IPS-NIHi11 (cell line): ENCODE results near the gene HIVEP3.

Experiments
- DNase-seq: peaks from one replicate; pipeline ENCODE4 v3.0.0; 2012; ENCODE audit warnings: mixed read lengths, low spot score

The HIVEP3 gene

GRCh38 chr1:41513383-41513735 is 405.4 kb downstream of the HIVEP3 start:
- peak; percentile 86 for DNase-seq

DNA sequence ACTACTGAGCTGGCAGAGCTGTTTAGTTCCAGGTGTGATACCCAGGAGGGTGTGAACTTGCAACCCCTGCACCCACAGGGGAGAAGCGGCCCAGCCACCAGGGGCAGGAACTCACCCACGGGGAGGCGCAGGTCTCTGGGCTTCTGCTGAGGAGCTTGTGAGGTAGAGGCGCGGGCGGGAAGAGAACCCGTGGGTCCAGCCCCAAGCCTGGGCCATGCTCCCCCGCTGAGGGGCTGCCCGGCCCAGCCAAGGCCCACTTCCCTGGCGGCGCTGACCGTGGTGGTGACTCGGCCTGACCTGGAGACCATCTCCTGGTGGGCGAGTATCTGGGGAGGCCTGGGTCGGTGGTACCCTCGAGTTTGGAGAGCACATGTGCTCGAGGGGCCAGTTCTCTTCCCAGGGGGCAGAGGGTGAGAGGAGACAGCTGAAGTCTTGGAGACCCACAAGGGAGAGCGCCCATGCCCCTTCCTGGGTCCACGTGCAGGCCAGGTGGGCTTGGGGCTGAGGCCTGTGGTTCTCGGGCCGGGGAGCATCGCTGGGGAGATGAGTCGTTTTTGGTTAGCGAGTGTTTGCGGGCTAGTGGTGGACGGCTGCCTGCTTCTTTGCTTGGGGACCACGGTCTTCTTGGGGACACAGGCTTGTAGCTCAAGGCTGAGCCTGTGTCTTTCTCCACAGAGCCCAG is 405.9 kb downstream of the HIVEP3 start:
- no peak for DNase-seq

DNA sequence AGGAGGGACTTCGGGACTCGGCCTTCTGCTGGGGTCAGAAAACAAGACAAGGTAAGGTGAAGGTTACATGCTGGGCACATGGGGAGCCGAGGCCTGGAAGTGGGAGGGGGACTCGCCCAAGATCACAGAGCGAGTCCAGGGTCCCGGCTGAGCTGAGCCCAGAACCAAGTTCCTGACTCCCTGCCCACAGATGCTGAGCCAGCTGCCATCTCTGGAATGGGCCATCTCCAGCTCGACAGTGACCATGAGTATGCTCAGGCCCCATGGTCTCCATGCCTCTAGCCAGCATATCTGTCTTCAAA is 407.5 kb downstream of the HIVEP3 start:
- DNase-seq, result no peak

DNA sequence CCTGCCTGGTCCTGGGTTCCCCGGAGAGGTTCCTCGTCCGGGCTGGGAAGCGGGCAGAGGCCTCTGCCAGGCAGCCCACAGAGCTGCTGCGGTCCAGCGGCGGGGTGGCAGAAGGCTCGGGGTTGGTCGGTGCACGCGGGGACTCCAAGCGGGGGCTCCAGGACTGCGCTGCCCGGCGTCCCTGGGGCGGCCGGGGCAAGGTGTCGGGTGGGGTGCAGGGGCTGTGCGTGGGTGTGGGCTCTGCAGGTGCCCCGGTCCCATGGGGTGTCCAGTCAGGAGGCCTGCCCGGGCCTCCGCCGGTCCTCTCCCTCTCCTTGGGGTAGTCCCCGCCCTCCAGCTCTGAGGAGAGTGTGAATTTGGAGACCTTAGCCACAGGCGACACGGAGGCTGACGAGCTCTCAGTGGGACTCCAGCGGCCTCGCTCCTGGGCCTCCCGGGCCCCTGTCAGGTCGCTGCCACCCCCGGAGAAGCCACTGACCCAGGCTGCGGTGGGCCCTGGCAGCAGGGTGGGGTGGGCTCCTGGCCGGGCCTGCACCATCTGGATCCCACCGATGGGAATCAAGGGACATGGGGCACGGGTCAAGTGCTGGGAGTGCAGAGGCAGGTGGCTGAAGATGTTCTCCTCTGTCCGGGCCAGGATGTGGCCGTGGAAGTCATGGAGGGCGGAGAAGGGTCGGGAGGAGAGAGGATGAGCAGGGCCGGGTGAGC is 408.0 kb downstream of the HIVEP3 start:
- no peak for DNase-seq

DNA sequence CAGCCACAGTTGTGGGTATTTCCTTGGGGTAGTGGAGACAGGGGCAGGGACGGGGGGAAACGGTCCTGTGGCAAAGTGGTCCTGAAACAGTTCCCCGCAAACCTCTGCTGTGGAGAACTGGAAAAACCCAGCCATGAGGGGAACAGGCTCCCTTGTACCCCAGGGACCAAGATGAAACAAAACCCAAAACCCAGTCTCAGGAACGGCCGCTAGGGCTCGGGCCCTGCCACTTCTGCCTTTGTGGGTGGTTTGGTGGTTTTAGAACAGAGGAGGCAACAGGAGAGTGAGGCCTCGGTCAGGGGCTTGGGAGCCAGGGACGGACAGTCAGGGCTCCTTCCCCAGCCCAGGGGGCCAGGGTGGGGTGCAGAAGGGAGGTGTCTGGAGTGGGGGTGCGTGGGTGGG is 409.5 kb downstream of the HIVEP3 start:
- DNase-seq, result no peak

DNA sequence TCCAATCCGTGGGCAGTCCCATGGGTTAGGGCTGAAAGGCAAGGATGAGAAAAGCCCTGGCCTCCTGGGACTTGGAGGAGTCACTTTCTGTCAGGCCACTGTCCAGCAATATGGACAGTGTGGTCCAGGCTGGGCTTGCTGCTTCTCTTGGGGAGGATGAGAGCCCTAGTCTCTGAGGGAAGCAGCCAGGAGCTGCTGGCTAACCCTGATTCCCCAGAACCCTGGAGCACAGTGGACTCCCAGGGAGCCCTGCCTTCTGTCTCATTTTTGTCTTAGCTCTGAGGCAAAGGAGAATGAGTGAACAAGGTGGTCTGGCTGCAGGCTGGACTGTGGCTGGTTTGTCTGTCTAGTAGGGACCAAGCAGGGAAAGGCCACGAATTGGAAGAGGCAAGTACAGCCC is 410.4 kb downstream of the HIVEP3 start:
- DNase-seq, result no peak

GRCh38 chr1:41507836-41508235 is 410.9 kb downstream of the HIVEP3 start:
- DNase-seq, result no peak

- DNase-seq, result no peak
Measured at GRCh38 chr1:41507110-41507720, 411.5 kb downstream of the HIVEP3 start.

- no peak for DNase-seq
Measured at GRCh38 chr1:41504114-41505035, 414.3 kb downstream of the HIVEP3 start.

DNA sequence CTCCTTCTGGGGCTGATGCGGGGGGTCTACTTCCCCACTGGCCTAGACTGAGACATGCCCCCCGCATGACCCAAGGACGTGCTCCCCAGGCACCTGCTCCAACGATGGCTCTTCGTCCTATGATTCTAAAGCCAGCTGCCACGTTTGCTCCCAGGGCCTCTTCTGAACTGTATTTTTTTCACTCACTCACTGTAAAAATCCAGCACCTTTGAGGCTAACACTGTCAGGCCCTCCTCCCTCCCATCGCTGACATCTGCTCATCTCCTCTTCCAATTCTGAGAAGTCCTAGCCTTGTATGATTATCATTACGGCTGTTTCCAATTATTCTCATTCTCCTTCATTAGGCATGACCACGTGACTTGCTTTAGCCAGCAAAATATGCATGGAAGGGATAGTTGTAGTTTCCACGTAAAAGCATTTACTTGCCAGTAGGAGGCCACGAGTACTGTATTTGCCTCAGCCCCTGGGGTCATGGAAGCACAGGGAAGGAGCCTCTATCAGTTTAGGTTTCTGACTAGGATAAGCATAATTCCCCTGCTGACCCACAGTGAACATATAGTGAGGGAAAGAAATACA is 415.1 kb downstream of the HIVEP3 start:
- no peak for DNase-seq

GRCh38 chr1:41502912-41503311 is 415.8 kb downstream of the HIVEP3 start:
- no peak for DNase-seq

DNA sequence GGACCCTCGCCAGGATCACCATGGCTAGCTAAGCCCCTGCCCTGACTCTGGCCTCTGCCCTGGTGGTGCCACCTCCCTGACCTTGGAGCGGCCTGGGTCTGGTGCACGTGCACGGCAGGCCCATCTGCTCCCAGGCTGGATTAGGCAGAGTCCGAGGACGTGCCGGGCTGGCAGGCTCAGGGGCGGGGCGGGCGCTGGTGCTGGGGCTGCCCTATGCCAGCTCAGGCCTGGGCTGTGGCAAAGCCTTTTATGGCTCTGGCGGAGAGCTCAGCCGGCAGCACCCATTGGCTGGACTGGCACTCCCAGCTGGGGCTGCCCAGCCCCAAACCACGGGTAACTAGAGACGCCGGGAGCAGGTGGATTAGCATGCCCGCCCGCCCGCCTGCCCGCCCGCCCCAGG is 417.1 kb downstream of the HIVEP3 start:
- peak; percentile 63 for DNase-seq

- DNase-seq, result no peak
Measured at GRCh38 chr1:41500781-41501518, 417.8 kb downstream of the HIVEP3 start.

- no peak for DNase-seq
Measured at GRCh38 chr1:41500378-41500777, 418.3 kb downstream of the HIVEP3 start.

- DNase-seq, result no peak
Measured at GRCh38 chr1:41499591-41499990, 419.1 kb downstream of the HIVEP3 start.

- no peak for DNase-seq
Measured at GRCh38 chr1:41498804-41499203, 419.9 kb downstream of the HIVEP3 start.

- no peak for DNase-seq
Measured at GRCh38 chr1:41498391-41498790, 420.3 kb downstream of the HIVEP3 start.

DNA sequence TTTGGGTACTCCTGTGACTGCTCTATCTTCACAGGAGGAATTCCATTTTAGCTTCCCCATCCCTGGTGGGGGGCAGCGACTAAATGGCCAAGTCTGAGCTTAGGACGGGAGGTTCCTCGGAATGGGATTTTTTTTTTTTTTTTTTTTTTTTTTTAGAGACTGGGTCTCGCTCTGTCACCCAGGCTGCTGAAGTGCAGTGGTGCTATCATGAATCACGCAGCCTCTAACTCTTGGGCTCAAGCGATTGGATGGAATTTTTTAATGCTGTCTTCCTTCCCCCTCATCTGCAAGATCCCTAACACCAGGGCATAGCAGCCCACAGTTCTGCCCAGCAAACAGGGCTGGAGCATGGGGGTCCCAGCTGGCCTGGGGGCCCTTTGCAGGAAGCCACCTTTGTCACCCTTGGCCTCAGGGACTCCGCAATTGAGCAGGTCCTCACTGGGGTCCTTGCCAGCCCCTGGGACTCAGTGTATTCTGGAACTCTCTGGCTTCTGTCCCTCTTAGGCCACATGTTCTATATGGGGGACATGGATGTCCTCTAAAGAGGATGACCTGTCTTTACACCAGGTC is 421.2 kb downstream of the HIVEP3 start:
- DNase-seq, result no peak

DNA sequence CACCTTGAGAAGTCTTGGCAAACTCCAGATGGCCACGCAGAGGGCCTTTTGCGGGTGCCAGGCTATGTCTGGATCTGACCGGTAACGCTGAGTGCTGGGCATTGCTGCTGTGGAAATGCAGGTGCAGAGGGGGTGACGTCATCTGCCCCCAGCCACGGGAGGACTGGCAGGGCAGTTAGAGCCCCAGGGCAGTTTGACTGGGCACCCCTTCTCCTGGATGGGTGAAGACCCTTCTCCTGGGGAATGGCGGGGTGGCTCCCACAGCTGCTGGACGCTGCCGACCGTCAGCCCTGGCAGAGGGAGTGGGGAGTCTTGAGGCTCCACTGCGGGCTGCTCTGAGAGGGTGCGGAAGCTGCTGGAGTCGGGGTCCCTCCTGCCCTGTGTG is 421.7 kb downstream of the HIVEP3 start:
- DNase-seq, result no peak

- DNase-seq, result peak; percentile 88
Measured at GRCh38 chr1:41496080-41497055, 422.4 kb downstream of the HIVEP3 start.
